Measurements from ENCODE around the gene IGF2BP2. TPM values are rescaled to one million over a fixed set of nuclear protein-coding genes. Genes with fewer than 3 reads are reported as not detected.

Gene IGF2BP2
- total RNA-seq, 1 experiment from 2014 or later, result 135 TPM

GRCh38 chr3:185625784-185626183 is 199.1 kb downstream of the IGF2BP2 start:
- intact Hi-C loops (cut with micrococcal nuclease), result no loop called here
- Histone ChIP-seq H3K9me2 (ENCODE audit: insufficient read depth) (no peaks in the 10 kb centered on the region), H3K9ac (ENCODE audit: low read length) (no peak overlapping the region), H3K4me1 (ENCODE audit: control insufficient read depth in 1 of 2, insufficient read depth in 2 of 2, low read length in 2 of 2) (no peaks in the 10 kb centered on the region), H3K36me3 (ENCODE audit: control insufficient read depth in 1 of 2, insufficient read depth in 2 of 2, low read length in 2 of 2) (peaks cover 3 to 4% of the 10 kb centered on the region in 2 experiments; a peak in 1 of 4 replicates), H3K79me2 (ENCODE audit: insufficient read depth, low read length) (no peaks in the 10 kb centered on the region), H4K20me1 (ENCODE audit: insufficient read depth) (no peaks in the 10 kb centered on the region), H3K9me3 (ENCODE audit: control insufficient read depth in 1 of 2, insufficient read depth in 1 of 2, low read depth in 1 of 2, low read length in 2 of 2) (no peaks in the 10 kb centered on the region), H3K4me3 (replicated peaks in 1 of 2; ENCODE audit: low read depth in 1 of 2, low read length in 2 of 2) (no peak overlapping the region), H3K27me3 (ENCODE audit: insufficient read depth, low read length) (no peaks in the 10 kb centered on the region), H3K4me2 (ENCODE audit: low read length) (no peak overlapping the region), H2AFZ (ENCODE audit: low read depth, low read length, poor library complexity, severe bottlenecking) (no peak overlapping the region), H3K27ac (ENCODE audit: low read depth, low read length) (no peak overlapping the region)
- no TSS peak for BruUV-seq (replicated peaks)
- ChIA-PET RAD21 (ENCODE audit: low non-redundant PET in 1 of 2, low total read pairs in 2 of 2, uncharacterized antibody in 2 of 2, unreplicated experiment in 2 of 2) (no interaction called here), CTCF (no interaction called here), POLR2A (no interaction called here)
- TF ChIP-seq TCF7L2 (IDR thresholded peaks at IDR 0.05; ENCODE audit: borderline replicate concordance, extremely low read depth, insufficient read depth, insufficient read length) (no peak), ZNF274 (IDR thresholded peaks at IDR 0.05; ENCODE audit: low read depth, low read length) (no peak)
- ATAC-seq, result no peak
- no peak for DNase-seq (ENCODE audit: low read depth, low spot score)

DNA sequence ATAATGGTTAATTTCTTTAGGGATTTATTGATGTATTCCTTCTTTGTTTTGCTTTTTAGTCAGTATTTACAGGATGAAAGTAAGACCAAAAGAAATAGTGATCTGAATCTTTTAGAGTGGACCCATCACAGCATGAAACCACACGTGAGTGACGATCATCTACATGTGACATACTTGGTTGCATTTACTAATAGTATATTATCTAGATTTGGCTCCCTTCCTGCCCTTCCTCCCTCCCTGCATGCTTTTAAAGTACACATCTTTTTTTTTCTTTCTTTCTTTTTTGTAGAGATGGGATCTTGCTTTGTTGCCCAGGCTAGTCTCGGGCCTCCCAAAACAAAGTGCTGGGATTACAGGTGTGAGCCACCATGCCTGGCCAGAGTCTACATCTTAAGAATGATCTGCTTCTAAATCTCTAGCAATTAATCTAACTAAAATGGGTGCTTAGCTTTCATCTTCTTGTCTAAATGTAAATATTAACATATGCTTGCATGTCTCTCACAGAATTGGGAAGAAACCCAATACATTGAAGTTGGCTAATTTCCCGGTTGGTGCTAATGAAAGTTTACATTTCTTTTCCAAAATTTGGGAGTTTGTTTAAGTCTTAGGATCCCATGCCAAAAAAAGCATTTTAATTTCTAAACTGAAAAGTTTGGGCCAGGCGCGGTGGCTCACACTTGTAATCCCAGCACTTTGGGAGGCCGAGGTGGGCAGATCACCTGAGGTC is 200.7 kb downstream of the IGF2BP2 start:
- no TSS peak for BruUV-seq (replicated peaks)
- no peaks in the 10 kb centered on the region for H3K9me3 ChIP-seq (ENCODE audit: control insufficient read depth in 1 of 2, insufficient read depth in 1 of 2, low read depth in 1 of 2, low read length in 2 of 2)
- TF ChIP-seq ZBTB33 (IDR thresholded peaks at IDR 0.05; ENCODE audit: extremely low read depth, insufficient replicate concordance, low read length) (no peak), EGR1 (IDR thresholded peaks at IDR 0.05; ENCODE audit: low read depth) (no peak), CBX3 (IDR thresholded peaks at IDR 0.05; ENCODE audit: low read depth) (no peak), JUND (IDR thresholded peaks at IDR 0.05) (no peak)
- H3K27ac ChIP-seq (ENCODE audit: low read depth, low read length), result no peak overlapping the region
- no peak overlapping the region for H3K4me2 ChIP-seq (ENCODE audit: low read length)
- ChIA-PET CTCF (no interaction called here), RAD21 (ENCODE audit: low non-redundant PET in 1 of 2, low total read pairs in 2 of 2, uncharacterized antibody in 2 of 2, unreplicated experiment in 2 of 2) (no interaction called here), POLR2A (interaction anchor here (0.6 to 0.7 kb wide), 2 partner anchors 23 to 314 kb away, joined by 3 read pairs; partner anchors contain the start of gene TRA2B)
- ATAC-seq (no peak), DNase-seq (ENCODE audit: low read depth, low spot score) (no peak)
- H3K9ac ChIP-seq (ENCODE audit: low read length), result no peak overlapping the region
- intact Hi-C loops (cut with micrococcal nuclease), result no loop called here
- H2AFZ ChIP-seq (ENCODE audit: low read depth, low read length, poor library complexity, severe bottlenecking), result no peak overlapping the region
- H3K4me1 ChIP-seq (ENCODE audit: control insufficient read depth in 1 of 2, insufficient read depth in 2 of 2, low read length in 2 of 2), result no peaks in the 10 kb centered on the region
- H3K9me2 ChIP-seq (ENCODE audit: insufficient read depth), result no peaks in the 10 kb centered on the region
- no peaks in the 10 kb centered on the region for H3K27me3 ChIP-seq (ENCODE audit: insufficient read depth, low read length)
- H3K36me3 ChIP-seq (ENCODE audit: control insufficient read depth in 1 of 2, insufficient read depth in 2 of 2, low read length in 2 of 2), result peaks cover 3 to 8% of the 10 kb centered on the region in 2 experiments; a peak in 1 of 4 replicates
- H4K20me1 ChIP-seq (ENCODE audit: insufficient read depth), result no peaks in the 10 kb centered on the region
- H3K4me3 ChIP-seq (replicated peaks in 1 of 2; ENCODE audit: low read depth in 1 of 2, low read length in 2 of 2), result no peak overlapping the region
- H3K79me2 ChIP-seq (ENCODE audit: insufficient read depth, low read length), result no peaks in the 10 kb centered on the region

Measured in HCT116 (cell line).